ENCODE results near the gene IL19. TPM values are rescaled to one million over a fixed set of nuclear protein-coding genes. Genes with fewer than 3 reads are reported as not detected.

IL19 gene
- total and polyA plus RNA-seq, 4 donors: not detected

- TF ChIP-seq, protein P1, sequence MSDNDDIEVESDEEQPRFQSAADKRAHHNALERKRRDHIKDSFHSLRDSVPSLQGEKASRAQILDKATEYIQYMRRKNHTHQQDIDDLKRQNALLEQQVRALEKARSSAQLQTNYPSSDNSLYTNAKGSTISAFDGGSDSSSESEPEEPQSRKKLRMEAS (IDR thresholded peaks at IDR 0.05): no peak
- no peak for TF ChIP-seq GABPA (IDR thresholded peaks at IDR 0.05 in 1 of 2, conservative IDR thresholded peaks at IDR 0.05 in 1 of 2)
- TF ChIP-seq YY1 (IDR thresholded peaks at IDR 0.05): no peak
- TF ChIP-seq TAF1 (conservative IDR thresholded peaks at IDR 0.05): no peak
Measured at GRCh38 chr1:206751891-206752290, 18.7 kb upstream of the IL19 start (continued).

- H3K9me3 ChIP-seq (ENCODE audit: control insufficient read depth in 4 of 4, low read length in 3 of 4): no peaks in the 10 kb centered on the region
- no peak overlapping the region for H3K27ac ChIP-seq (ENCODE audit: low read depth in 1 of 2, low read length in 2 of 2)
- no peaks in the 10 kb centered on the region for H3K36me3 ChIP-seq (ENCODE audit: control insufficient read depth in 4 of 4, insufficient read depth in 3 of 4, low read depth in 1 of 4, low read length in 3 of 4)
- 81% methylated on average over 2 of the region's 2 CpGs for WGBS
- H3K4me1 ChIP-seq (ENCODE audit: control insufficient read depth in 4 of 4, insufficient read depth in 4 of 4, low read length in 3 of 4): no peaks in the 10 kb centered on the region
- H3K9ac ChIP-seq (ENCODE audit: low read depth in 1 of 2, low read length in 2 of 2): no peak overlapping the region
- no peak for DNase-seq (ENCODE audit: low spot score)
- no peaks in the 10 kb centered on the region for H3K27me3 ChIP-seq (ENCODE audit: control insufficient read depth in 4 of 4, insufficient read depth in 4 of 4, low read length in 3 of 4)
- H3K4me3 ChIP-seq (ENCODE audit: low read depth in 1 of 3, low read length in 3 of 3): no peak overlapping the region
- no peak for TF ChIP-seq YY1 (IDR thresholded peaks at IDR 0.05)
- TF ChIP-seq, protein P1 (IDR thresholded peaks at IDR 0.05): no peak
- no peak for TF ChIP-seq SP1 (IDR thresholded peaks at IDR 0.05)
- TF ChIP-seq GABPA (IDR thresholded peaks at IDR 0.05 in 1 of 2, conservative IDR thresholded peaks at IDR 0.05 in 1 of 2): no peak
- TF ChIP-seq, protein P2, sequence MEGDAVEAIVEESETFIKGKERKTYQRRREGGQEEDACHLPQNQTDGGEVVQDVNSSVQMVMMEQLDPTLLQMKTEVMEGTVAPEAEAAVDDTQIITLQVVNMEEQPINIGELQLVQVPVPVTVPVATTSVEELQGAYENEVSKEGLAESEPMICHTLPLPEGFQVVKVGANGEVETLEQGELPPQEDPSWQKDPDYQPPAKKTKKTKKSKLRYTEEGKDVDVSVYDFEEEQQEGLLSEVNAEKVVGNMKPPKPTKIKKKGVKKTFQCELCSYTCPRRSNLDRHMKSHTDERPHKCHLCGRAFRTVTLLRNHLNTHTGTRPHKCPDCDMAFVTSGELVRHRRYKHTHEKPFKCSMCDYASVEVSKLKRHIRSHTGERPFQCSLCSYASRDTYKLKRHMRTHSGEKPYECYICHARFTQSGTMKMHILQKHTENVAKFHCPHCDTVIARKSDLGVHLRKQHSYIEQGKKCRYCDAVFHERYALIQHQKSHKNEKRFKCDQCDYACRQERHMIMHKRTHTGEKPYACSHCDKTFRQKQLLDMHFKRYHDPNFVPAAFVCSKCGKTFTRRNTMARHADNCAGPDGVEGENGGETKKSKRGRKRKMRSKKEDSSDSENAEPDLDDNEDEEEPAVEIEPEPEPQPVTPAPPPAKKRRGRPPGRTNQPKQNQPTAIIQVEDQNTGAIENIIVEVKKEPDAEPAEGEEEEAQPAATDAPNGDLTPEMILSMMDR (IDR thresholded peaks at IDR 0.05; ENCODE audit: low read depth, low read length, missing input control): no peak
- TF ChIP-seq ATF3 (IDR thresholded peaks at IDR 0.05): no peak
- TF ChIP-seq RAD21 (IDR thresholded peaks at IDR 0.05): no peak
- no peak for TF ChIP-seq HNF4A (conservative IDR thresholded peaks at IDR 0.05)
- TF ChIP-seq FOXA2 (IDR thresholded peaks at IDR 0.05): no peak
- TF ChIP-seq, protein P3, sequence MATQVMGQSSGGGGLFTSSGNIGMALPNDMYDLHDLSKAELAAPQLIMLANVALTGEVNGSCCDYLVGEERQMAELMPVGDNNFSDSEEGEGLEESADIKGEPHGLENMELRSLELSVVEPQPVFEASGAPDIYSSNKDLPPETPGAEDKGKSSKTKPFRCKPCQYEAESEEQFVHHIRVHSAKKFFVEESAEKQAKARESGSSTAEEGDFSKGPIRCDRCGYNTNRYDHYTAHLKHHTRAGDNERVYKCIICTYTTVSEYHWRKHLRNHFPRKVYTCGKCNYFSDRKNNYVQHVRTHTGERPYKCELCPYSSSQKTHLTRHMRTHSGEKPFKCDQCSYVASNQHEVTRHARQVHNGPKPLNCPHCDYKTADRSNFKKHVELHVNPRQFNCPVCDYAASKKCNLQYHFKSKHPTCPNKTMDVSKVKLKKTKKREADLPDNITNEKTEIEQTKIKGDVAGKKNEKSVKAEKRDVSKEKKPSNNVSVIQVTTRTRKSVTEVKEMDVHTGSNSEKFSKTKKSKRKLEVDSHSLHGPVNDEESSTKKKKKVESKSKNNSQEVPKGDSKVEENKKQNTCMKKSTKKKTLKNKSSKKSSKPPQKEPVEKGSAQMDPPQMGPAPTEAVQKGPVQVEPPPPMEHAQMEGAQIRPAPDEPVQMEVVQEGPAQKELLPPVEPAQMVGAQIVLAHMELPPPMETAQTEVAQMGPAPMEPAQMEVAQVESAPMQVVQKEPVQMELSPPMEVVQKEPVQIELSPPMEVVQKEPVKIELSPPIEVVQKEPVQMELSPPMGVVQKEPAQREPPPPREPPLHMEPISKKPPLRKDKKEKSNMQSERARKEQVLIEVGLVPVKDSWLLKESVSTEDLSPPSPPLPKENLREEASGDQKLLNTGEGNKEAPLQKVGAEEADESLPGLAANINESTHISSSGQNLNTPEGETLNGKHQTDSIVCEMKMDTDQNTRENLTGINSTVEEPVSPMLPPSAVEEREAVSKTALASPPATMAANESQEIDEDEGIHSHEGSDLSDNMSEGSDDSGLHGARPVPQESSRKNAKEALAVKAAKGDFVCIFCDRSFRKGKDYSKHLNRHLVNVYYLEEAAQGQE (IDR thresholded peaks at IDR 0.05): no peak
- TF ChIP-seq, protein P4, sequence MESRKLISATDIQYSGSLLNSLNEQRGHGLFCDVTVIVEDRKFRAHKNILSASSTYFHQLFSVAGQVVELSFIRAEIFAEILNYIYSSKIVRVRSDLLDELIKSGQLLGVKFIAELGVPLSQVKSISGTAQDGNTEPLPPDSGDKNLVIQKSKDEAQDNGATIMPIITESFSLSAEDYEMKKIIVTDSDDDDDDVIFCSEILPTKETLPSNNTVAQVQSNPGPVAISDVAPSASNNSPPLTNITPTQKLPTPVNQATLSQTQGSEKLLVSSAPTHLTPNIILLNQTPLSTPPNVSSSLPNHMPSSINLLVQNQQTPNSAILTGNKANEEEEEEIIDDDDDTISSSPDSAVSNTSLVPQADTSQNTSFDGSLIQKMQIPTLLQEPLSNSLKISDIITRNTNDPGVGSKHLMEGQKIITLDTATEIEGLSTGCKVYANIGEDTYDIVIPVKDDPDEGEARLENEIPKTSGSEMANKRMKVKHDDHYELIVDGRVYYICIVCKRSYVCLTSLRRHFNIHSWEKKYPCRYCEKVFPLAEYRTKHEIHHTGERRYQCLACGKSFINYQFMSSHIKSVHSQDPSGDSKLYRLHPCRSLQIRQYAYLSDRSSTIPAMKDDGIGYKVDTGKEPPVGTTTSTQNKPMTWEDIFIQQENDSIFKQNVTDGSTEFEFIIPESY (IDR thresholded peaks at IDR 0.05): no peak
- no peak for TF ChIP-seq EGR1 (IDR thresholded peaks at IDR 0.05; ENCODE audit: low read depth in 2 of 2)
- no peak for TF ChIP-seq RXRA (IDR thresholded peaks at IDR 0.05)
- no peak for TF ChIP-seq FOXA1 (IDR thresholded peaks at IDR 0.05)
- no peak for TF ChIP-seq JUND (IDR thresholded peaks at IDR 0.05)
- no peak for TF ChIP-seq NR2F2 (IDR thresholded peaks at IDR 0.05)
- no peak for TF ChIP-seq TAF1 (conservative IDR thresholded peaks at IDR 0.05)
- no peak for TF ChIP-seq HNF4G (IDR thresholded peaks at IDR 0.05)
Measured at GRCh38 chr1:206752481-206752880, 18.1 kb upstream of the IL19 start.

Data from liver (tissue), 9 donors.